Fibroblast of lung (primary cell): Measurements from ENCODE around the gene MBNL1.

Experiments
- EZH2 ChIP-seq: IDR thresholded peaks from 2 replicates; pipeline ENCODE4 v1.5.1; 2012; ENCODE audit warnings: low read length, control low read depth, mild to moderate bottlenecking; ENCODE audit errors: missing control alignments
- TF ChIP-seq, protein P1 (sequence below), 2 donors: IDR thresholded peaks in 1 of 2; conservative IDR thresholded peaks in 1 of 2; 1 replicate in 1 of 2; 2 replicates in 1 of 2; pipeline ENCODE4 v1.5.1; 2011 to 2012; ENCODE audit warnings: low read length in 2 of 2, control low read depth in 1 of 2, inconsistent platforms in 1 of 2, low read depth in 1 of 2, mild to moderate bottlenecking in 1 of 2

DNA sequence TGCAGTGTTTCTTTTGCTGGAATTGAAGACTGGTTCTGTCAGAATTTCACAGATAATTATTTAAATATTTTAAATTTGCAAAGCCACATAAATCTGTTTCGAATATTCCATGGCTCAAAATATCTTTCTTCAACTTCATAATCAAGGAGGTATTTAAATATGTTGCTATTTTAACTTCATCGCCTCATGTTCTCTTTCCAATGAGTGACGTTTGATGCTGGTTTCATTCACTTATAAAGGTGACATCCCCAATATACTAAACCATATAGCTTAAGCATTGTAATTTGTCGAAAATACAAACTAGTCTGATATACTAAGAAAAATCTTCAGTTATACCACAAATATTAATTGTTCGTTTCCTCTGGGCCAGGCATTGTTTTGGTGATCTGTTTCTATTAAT lies 22.5 kb downstream of the MBNL1 start:
- TF ChIP-seq, protein P1, sequence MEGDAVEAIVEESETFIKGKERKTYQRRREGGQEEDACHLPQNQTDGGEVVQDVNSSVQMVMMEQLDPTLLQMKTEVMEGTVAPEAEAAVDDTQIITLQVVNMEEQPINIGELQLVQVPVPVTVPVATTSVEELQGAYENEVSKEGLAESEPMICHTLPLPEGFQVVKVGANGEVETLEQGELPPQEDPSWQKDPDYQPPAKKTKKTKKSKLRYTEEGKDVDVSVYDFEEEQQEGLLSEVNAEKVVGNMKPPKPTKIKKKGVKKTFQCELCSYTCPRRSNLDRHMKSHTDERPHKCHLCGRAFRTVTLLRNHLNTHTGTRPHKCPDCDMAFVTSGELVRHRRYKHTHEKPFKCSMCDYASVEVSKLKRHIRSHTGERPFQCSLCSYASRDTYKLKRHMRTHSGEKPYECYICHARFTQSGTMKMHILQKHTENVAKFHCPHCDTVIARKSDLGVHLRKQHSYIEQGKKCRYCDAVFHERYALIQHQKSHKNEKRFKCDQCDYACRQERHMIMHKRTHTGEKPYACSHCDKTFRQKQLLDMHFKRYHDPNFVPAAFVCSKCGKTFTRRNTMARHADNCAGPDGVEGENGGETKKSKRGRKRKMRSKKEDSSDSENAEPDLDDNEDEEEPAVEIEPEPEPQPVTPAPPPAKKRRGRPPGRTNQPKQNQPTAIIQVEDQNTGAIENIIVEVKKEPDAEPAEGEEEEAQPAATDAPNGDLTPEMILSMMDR (conservative IDR thresholded peaks at IDR 0.05 in 1 of 2, IDR thresholded peaks at IDR 0.05 in 1 of 2; ENCODE audit: low read depth in 1 of 2, low read length in 2 of 2), result no peak
- no peak for TF ChIP-seq EZH2
